Left lung (tissue), 10 donors: ENCODE measurements around the gene RELT. TPM values are rescaled to one million over a fixed set of nuclear protein-coding genes. Genes with fewer than 3 reads are reported as not detected.

Experiments used
- ATAC-seq: fragments of 200-7000 bp; cut with Tn5 transposase; one replicate; pipeline ENCODE4 v1.9.1; 2020; ENCODE audit warnings: moderate library complexity
- DNase-seq, 4 donors: peaks; one replicate each; pipeline ENCODE4 v3.0.0-alpha.2; 2013 to 2020
- H3K27ac ChIP-seq, 2 donors: fragments of 200-600 bp; sonication (generic) in 1 of 2; one replicate each; pipeline versions ENCODE4 v1.5.0 to v1.8.0; 2020 to 2021
- H3K27me3 ChIP-seq, 2 donors: fragments of 200-600 bp; sonication (generic) in 1 of 2; one replicate each; pipeline versions ENCODE4 v1.5.0 to v1.8.0; 2020 to 2021
- H3K36me3 ChIP-seq, 2 donors: fragments of 200-600 bp; sonication (generic) in 1 of 2; one replicate each; pipeline versions ENCODE4 v1.5.0 to v1.8.0; 2020 to 2021
- H3K4me1 ChIP-seq, 2 donors: fragments of 200-600 bp; one replicate each; pipeline ENCODE4 v1.8.0; 2021
- H3K4me3 ChIP-seq, 2 donors: fragments of 200-600 bp; sonication (generic) in 1 of 2; one replicate each; pipeline versions ENCODE4 v1.5.0 to v1.8.0; 2020 to 2021; ENCODE audit warnings: mild to moderate bottlenecking in 1 of 2
- H3K9me3 ChIP-seq, 2 donors: fragments of 200-600 bp; sonication (generic) in 1 of 2; one replicate each; pipeline versions ENCODE4 v1.5.0 to v1.8.0; 2020 to 2021
- intact Hi-C, 2 donors: fragments of 100-400 bp; cut with DNase I; formaldehyde crosslinking; loops; one replicate each; pipeline versions ENCODE4 v1.11.2 to v1.14.2; 2022
- polyA plus RNA-seq, 6 donors: library from polyadenylated mRNA; unstranded; fragments of 120-200 nt; gene quantifications; one replicate each; pipeline ENCODE4 v1.2.1, GENCODE V29; 2013; ENCODE audit not compliant: insufficient read length in 6 of 6
- total RNA-seq, 2 donors: library from RNA; stranded (reverse); fragmentation: NEBNext Ultra II Directional; extraction: Animal tissue kit (Norgen Biotek cat#: 25700); gene quantifications; one replicate each; pipeline ENCODE4 v1.2.1, GENCODE V29; 2021
- TF ChIP-seq, protein P1 (sequence below), 2 donors: fragments of 200-600 bp; sonication (generic) in 1 of 2; IDR thresholded peaks; one replicate each; pipeline versions ENCODE4 v1.5.0 to v1.8.0; 2021; ENCODE audit warnings: antibody characterized with exemption in 2 of 2
- donor health status: DM: no; HTN: yes; CAD: no.
- donor health status: DM: no; HTN: no; CAD: no.

RELT gene
- total and polyA plus RNA-seq, 8 donors: 2.7 to 30.7 (median 4.0) TPM

DNA sequence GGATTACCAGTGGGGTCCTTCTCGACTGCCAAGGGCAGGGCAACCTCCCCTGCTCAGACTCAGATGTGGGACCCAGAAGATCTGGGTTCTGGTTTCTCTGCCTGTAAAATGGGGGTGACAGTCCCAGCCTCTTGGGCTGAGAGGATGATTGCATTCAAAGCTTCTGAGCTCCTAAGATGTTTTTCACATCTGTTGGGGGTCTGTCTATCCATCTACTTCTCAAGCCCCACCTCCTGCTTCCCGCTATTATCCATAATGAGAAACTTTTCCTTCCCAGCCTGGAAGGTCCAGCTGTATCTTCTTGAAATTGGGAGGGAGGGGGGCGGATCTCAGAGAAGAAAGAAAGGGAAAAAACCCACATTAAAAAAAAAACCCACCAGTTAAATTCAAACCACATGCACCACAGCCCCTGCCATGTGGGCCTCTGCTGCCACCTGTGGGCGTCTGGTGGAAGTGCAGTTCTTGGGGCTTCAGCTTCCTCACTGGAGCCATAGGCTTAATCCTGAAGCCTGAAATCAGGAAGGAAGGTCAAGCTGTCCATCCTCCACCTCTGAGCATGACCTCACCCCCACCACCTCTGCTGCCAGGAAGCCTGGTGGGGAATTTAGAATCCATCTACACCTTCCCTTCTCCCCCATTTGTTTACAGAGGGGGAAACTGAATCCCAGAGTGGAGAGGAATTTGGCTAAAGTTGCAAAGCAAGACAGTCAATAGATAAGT is 40.8 kb upstream of the RELT start:
- intact Hi-C loops: no loop called here

DNA sequence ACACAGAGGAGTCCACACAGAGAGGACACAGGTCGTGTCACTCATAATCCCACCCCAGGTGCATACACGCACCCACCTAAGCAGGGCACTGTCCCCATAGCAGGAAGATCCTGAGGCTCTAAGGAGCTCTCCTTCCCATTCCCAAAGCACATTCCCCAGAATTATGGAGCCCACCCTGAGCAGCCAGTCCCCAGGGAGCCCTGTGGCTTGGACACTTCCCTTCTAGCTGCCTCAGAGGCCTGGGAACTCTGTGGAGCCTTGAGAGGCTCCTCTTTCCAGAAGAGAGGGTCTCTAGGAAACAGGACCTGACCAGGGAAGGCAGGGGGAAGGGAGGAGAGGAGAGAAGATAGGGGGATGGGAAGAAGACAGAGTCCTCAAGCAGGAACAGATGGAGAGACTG is 38.4 kb upstream of the RELT start:
- Histone ChIP-seq H3K36me3 (peaks cover 0 to 3% of the 10 kb centered on the region in 2 donors), H3K9me3 (no peaks in the 10 kb centered on the region), H3K4me3 (no peak overlapping the region), H3K27me3 (no peaks in the 10 kb centered on the region), H3K4me1 (peaks cover 20 to 33% of the 10 kb centered on the region in 2 donors), H3K27ac (no peak overlapping the region)
- TF ChIP-seq, protein P1, sequence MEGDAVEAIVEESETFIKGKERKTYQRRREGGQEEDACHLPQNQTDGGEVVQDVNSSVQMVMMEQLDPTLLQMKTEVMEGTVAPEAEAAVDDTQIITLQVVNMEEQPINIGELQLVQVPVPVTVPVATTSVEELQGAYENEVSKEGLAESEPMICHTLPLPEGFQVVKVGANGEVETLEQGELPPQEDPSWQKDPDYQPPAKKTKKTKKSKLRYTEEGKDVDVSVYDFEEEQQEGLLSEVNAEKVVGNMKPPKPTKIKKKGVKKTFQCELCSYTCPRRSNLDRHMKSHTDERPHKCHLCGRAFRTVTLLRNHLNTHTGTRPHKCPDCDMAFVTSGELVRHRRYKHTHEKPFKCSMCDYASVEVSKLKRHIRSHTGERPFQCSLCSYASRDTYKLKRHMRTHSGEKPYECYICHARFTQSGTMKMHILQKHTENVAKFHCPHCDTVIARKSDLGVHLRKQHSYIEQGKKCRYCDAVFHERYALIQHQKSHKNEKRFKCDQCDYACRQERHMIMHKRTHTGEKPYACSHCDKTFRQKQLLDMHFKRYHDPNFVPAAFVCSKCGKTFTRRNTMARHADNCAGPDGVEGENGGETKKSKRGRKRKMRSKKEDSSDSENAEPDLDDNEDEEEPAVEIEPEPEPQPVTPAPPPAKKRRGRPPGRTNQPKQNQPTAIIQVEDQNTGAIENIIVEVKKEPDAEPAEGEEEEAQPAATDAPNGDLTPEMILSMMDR (IDR thresholded peaks at IDR 0.05): no peak
- intact Hi-C loops: no loop called here
- DNase-seq: no peak
- no peak for ATAC-seq

More for the DNA sequence above, 40.8 kb upstream of the RELT start:
- H3K27ac ChIP-seq: peak overlapping the region; percentile 49 to 78
- TF ChIP-seq, protein P1 (IDR thresholded peaks at IDR 0.05): peak; percentile 99
- peaks cover 37 to 49% of the 10 kb centered on the region in 2 donors for H3K4me1 ChIP-seq
- ATAC-seq (peak; percentile 90), DNase-seq (peak; percentile 76 to 94 (median 88))
- H3K4me3 ChIP-seq: no peak overlapping the region
- no peaks in the 10 kb centered on the region for H3K9me3 ChIP-seq
- no peaks in the 10 kb centered on the region for H3K27me3 ChIP-seq
- peaks cover 0 to 3% of the 10 kb centered on the region in 2 donors for H3K36me3 ChIP-seq

DNA sequence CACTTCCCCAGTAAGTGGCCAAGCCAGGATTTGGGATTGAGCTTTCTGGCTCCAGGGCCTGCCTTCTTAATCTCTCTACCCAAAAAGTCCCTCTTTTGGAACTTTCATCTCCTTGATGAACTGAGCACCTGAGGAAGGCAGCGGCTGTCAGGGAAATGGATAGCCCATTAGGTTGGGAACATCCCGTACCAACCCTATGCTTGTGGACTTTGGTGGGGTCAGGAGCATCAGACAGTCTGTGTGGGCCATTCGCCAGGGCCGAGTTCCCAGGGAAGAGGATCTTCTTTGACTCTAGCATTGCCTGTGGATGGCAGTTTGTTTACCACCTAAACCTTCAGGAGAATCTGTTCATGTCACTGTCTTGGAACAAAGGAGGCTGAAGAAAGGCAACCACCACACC is 37.9 kb upstream of the RELT start:
- H3K27ac ChIP-seq: no peak overlapping the region
- H3K27me3 ChIP-seq: no peaks in the 10 kb centered on the region
- H3K4me1 ChIP-seq: peaks cover 20 to 31% of the 10 kb centered on the region in 2 donors
- H3K4me3 ChIP-seq: no peak overlapping the region
- no peak for DNase-seq
- no peaks in the 10 kb centered on the region for H3K9me3 ChIP-seq
- no peak for ATAC-seq
- intact Hi-C loops: no loop called here
- H3K36me3 ChIP-seq: peaks cover 0 to 3% of the 10 kb centered on the region in 2 donors
- TF ChIP-seq, protein P1 (IDR thresholded peaks at IDR 0.05): no peak

DNA sequence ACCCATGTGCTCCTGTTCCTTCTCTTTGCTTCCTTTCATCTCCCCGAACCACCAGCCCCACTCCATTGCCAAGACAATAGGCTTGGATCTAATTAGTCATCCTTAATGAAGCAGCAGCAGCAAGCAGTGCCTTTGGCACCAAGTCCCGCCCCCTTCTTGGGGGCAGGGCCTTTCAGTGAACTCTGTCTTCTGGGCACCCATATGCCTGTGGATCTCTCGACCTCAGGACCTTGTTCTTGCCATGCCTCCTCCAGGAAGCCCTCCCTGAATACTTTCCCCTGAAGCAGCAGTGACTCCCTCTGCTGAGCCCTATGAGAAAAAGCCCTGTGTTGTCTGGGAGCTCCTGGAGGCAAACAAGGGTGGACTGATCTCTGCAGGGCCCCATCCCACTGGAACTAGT is 36.0 kb upstream of the RELT start:
- Histone ChIP-seq H3K9me3 (no peaks in the 10 kb centered on the region), H3K27ac (no peak overlapping the region), H3K4me1 (peaks cover 1 to 16% of the 10 kb centered on the region in 2 donors), H3K36me3 (peaks cover 0 to 3% of the 10 kb centered on the region in 2 donors), H3K27me3 (no peaks in the 10 kb centered on the region), H3K4me3 (no peak overlapping the region)
- no peak for DNase-seq
- intact Hi-C loops: loop anchor here in 1 of 2 donors (5.0 kb wide), 1 partner anchor 33 kb away; the partner anchor contains the start of gene ARHGEF17
- ATAC-seq: no peak
- TF ChIP-seq, protein P1 (IDR thresholded peaks at IDR 0.05): no peak

DNA sequence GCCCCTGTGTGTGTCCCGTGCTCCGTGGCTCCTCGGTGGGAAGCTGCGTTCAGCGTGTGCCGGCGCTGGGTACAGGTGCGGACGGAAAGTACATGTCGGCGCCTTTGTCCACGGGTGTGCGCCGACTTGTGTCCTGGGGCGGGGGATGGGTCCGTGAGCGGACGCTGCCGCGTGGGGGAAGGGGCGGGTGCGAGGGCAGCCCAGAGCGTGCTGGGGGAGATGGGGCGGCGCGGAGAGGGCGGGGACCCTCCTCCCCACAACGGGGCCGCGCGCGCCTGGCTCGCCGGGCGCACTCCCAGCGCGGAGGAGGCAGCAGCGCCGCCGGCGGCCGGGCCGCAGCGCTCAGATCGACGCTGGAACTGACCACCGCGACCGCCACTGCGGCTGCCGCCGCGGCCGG is 33.6 kb upstream of the RELT start:
- Histone ChIP-seq H3K27ac (no peak overlapping the region), H3K27me3 (no peaks in the 10 kb centered on the region), H3K9me3 (no peaks in the 10 kb centered on the region), H3K4me3 (no peak overlapping the region), H3K4me1 (peaks cover 0 to 10% of the 10 kb centered on the region in 2 donors), H3K36me3 (peaks cover 0 to 6% of the 10 kb centered on the region in 2 donors)
- TF ChIP-seq, protein P1 (IDR thresholded peaks at IDR 0.05): no peak
- intact Hi-C loops: loop anchor here in 1 of 2 donors (5.0 kb wide), 1 partner anchor 35 kb away; the partner anchor contains the start of gene ARHGEF17
- DNase-seq (peak in 2 of 4 donors; percentile 32 to 74), ATAC-seq (peak; percentile 37)
